ENCODE measurements around the gene RASSF5.

DNA sequence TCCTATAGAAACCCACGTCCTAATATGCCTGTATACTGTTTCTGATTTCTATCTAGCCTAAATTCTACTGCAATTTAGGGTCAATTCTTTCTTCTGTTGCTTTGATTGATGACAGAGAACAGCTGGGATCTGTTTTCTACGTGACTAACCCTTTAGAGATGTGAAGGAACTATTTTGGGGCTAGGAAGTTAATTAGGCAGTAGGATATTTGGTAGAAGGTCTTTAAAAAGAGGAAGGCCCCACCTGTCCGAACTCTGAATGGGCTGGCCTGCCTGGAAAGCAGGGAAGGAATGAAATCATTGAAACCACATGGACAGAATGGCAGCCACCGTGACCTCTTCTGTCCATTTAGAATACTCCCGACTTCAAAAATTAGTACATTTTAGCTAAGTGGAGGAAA lies 83.9 kb downstream of the RASSF5 start:
- TF ChIP-seq POLR2AphosphoS5 (IDR thresholded peaks at IDR 0.05; ENCODE audit: low read depth, low read length) (no peak), REST (IDR thresholded peaks at IDR 0.05; ENCODE audit: insufficient read depth in 1 of 2, low read depth in 2 of 2, low read length in 2 of 2) (no peak), TAF1 (IDR thresholded peaks at IDR 0.05; ENCODE audit: borderline replicate concordance, insufficient read depth, low read length) (no peak), FOXP2 (optimal IDR thresholded peaks at IDR 0.05; ENCODE audit: borderline replicate concordance, extremely low read depth, extremely low read length, insufficient read depth) (no peak)

Data from PFSK-1 (cell line).